ENCODE results near the gene STC2.

The STC2 gene

DNA sequence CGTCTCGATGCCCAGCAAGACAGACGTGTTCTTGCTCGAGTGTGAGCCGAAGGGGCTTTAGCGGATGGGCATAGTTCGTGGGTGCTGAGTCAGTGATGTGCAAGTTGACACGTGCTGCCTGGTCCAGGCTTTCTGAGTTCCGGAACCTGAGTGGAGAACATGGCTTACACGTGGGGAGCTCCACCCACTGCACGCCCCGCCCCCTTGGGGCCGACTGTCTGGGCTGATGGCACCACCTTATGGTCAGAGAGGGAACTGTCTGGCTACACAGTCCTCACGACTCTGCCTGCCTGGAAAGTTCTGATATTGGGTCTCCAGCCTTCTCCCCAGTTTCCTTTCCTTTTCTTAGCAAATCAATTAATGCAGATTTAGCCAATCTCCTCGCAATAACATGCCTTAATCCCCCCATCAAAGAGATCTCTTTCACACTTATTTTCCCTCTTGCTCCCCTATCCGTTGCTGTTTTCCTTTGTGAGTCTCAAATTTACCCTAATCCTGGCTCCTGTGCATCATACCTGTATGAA lies 3.8 kb upstream of the STC2 start:
- peak; percentile 77 to 78 for DNase-seq (ENCODE audit: low read depth in 1 of 2, low spot score in 1 of 2)
- Histone ChIP-seq H3K27me3 (ENCODE audit: insufficient read depth, poor library complexity, severe bottlenecking) (peaks cover 35% of the 10 kb centered on the region), H3K27ac (replicated peaks) (no peak overlapping the region), H3K4me3 (replicated peaks; ENCODE audit: insufficient read depth, low read length) (no peak overlapping the region)
- TF ChIP-seq, protein P1, sequence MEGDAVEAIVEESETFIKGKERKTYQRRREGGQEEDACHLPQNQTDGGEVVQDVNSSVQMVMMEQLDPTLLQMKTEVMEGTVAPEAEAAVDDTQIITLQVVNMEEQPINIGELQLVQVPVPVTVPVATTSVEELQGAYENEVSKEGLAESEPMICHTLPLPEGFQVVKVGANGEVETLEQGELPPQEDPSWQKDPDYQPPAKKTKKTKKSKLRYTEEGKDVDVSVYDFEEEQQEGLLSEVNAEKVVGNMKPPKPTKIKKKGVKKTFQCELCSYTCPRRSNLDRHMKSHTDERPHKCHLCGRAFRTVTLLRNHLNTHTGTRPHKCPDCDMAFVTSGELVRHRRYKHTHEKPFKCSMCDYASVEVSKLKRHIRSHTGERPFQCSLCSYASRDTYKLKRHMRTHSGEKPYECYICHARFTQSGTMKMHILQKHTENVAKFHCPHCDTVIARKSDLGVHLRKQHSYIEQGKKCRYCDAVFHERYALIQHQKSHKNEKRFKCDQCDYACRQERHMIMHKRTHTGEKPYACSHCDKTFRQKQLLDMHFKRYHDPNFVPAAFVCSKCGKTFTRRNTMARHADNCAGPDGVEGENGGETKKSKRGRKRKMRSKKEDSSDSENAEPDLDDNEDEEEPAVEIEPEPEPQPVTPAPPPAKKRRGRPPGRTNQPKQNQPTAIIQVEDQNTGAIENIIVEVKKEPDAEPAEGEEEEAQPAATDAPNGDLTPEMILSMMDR (IDR thresholded peaks at IDR 0.05; ENCODE audit: insufficient read depth, low read length), result peak; percentile 91
- TF ChIP-seq, protein P2, sequence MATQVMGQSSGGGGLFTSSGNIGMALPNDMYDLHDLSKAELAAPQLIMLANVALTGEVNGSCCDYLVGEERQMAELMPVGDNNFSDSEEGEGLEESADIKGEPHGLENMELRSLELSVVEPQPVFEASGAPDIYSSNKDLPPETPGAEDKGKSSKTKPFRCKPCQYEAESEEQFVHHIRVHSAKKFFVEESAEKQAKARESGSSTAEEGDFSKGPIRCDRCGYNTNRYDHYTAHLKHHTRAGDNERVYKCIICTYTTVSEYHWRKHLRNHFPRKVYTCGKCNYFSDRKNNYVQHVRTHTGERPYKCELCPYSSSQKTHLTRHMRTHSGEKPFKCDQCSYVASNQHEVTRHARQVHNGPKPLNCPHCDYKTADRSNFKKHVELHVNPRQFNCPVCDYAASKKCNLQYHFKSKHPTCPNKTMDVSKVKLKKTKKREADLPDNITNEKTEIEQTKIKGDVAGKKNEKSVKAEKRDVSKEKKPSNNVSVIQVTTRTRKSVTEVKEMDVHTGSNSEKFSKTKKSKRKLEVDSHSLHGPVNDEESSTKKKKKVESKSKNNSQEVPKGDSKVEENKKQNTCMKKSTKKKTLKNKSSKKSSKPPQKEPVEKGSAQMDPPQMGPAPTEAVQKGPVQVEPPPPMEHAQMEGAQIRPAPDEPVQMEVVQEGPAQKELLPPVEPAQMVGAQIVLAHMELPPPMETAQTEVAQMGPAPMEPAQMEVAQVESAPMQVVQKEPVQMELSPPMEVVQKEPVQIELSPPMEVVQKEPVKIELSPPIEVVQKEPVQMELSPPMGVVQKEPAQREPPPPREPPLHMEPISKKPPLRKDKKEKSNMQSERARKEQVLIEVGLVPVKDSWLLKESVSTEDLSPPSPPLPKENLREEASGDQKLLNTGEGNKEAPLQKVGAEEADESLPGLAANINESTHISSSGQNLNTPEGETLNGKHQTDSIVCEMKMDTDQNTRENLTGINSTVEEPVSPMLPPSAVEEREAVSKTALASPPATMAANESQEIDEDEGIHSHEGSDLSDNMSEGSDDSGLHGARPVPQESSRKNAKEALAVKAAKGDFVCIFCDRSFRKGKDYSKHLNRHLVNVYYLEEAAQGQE (IDR thresholded peaks at IDR 0.05; ENCODE audit: insufficient replicate concordance, low read depth), result no peak
- TF ChIP-seq GABPA (IDR thresholded peaks at IDR 0.05; ENCODE audit: low read depth), result no peak

DNA sequence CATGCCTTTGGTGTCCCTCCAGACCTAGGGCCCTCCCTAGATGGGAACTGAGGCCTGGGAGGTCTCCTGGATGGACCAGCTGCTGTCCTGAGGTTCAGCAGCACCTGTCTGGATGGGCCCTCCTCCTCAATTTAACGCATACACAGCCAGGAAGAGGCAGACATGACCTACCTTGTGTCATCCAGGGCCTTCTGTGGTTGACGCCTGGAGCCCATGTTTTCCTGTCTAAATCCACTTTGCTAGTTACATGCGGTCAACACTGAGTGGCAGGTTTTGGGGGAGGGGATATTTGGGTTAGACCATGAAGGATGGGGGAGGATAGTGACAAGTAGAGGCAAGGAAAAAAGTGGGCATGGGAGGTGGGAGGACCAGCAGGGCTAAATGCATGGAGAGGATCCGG lies 3.1 kb upstream of the STC2 start:
- Histone ChIP-seq H3K27ac (replicated peaks) (no peak overlapping the region), H3K4me3 (replicated peaks; ENCODE audit: insufficient read depth, low read length) (no peak overlapping the region), H3K27me3 (ENCODE audit: insufficient read depth, poor library complexity, severe bottlenecking) (peaks cover 41% of the 10 kb centered on the region)
- TF ChIP-seq POLR2AphosphoS5 (IDR thresholded peaks at IDR 0.05; ENCODE audit: low read depth), result no peak
- no peak for TF ChIP-seq GABPA (IDR thresholded peaks at IDR 0.05; ENCODE audit: low read depth)
- TF ChIP-seq SPI1 (IDR thresholded peaks at IDR 0.05; ENCODE audit: borderline replicate concordance, low read depth), result no peak
- TF ChIP-seq, protein P1 (IDR thresholded peaks at IDR 0.05; ENCODE audit: insufficient read depth, low read length), result no peak
- TF ChIP-seq, protein P2 (IDR thresholded peaks at IDR 0.05; ENCODE audit: insufficient replicate concordance, low read depth), result no peak
- no peak for DNase-seq (ENCODE audit: low read depth in 1 of 2, low spot score in 1 of 2)

DNA sequence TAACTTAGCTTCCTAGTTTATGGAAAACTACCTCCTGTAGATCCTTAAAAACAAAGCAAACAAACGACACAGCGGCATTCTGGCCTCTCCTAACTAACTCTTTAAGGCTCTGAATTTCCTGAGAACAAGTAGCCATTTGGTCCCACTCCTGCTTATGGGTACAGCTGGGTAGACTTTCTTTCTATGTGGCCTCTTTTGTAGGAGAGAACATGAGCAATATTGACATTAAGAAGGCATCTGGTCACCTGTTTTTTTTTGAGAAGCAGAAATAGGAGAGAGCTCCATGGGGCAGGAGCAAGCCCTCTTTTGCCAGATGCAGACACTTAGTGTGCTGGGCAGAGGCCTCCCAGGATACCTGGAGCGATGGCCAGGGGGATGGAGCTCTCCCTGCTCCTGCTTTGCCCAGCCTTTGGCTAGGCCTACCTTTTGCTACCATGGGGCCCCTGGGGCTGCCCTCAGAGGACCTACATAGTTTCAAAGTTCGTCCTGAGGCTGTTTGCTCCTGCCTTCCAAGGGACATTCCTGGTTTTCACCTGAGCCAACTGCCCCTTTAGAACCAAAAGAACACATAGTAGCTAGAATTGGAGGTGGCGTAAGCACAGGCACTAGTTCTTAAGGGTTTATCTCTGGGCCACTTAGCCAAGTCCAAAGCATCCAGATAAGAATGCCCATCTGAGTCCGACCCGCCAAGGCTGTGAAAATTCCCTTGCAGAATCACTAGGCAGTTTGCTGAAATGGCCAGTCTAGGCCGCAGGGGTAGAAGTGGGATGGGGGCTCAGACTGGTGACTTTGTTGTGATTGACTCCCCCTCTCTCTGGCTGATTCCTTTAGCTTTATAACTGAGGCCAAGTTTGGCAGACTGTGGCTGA lies 2.4 kb upstream of the STC2 start:
- Histone ChIP-seq H3K27ac (replicated peaks) (no peak overlapping the region), H3K4me3 (replicated peaks; ENCODE audit: insufficient read depth, low read length) (no peak overlapping the region), H3K27me3 (ENCODE audit: insufficient read depth, poor library complexity, severe bottlenecking) (peaks cover 47% of the 10 kb centered on the region)
- TF ChIP-seq, protein P2 (IDR thresholded peaks at IDR 0.05; ENCODE audit: insufficient replicate concordance, low read depth), result no peak
- no peak for TF ChIP-seq SPI1 (IDR thresholded peaks at IDR 0.05; ENCODE audit: borderline replicate concordance, low read depth)
- TF ChIP-seq POLR2AphosphoS5 (IDR thresholded peaks at IDR 0.05; ENCODE audit: low read depth), result no peak
- no peak for TF ChIP-seq GABPA (IDR thresholded peaks at IDR 0.05; ENCODE audit: low read depth)
- TF ChIP-seq, protein P1 (IDR thresholded peaks at IDR 0.05; ENCODE audit: insufficient read depth, low read length), result no peak
- DNase-seq (ENCODE audit: low read depth in 1 of 2, low spot score in 1 of 2), result no peak

Data from HL-60 (cell line).